SW480 (cell line): ENCODE data around the gene HMOX2.

Experiments used
- DNase-seq: peaks from one replicate; pipeline ENCODE4 v3.0.0-alpha.2; 2016; ENCODE audit warnings: low spot score

Gene HMOX2

GRCh38 chr16:4465977-4466779 lies 10.0 kb upstream of the HMOX2 start:
- DNase-seq: no peak

GRCh38 chr16:4467916-4468315 lies 8.3 kb upstream of the HMOX2 start:
- DNase-seq: no peak

- DNase-seq: no peak
Measured at GRCh38 chr16:4468972-4469371, 7.2 kb upstream of the HMOX2 start.

GRCh38 chr16:4471869-4472268 lies 4.3 kb upstream of the HMOX2 start:
- no peak for DNase-seq

- DNase-seq: no peak
Measured at GRCh38 chr16:4472880-4473279, 3.3 kb upstream of the HMOX2 start.

GRCh38 chr16:4474192-4474961 lies 1.8 kb upstream of the HMOX2 start, which contains the start of gene NMRAL1:
NMRAL1 (minus strand) TSS chr16:4474625; CDS start chr16:4474132, 493 bp downstream.
- peak; percentile 94 for DNase-seq

- DNase-seq: peak; percentile 43
Measured at GRCh38 chr16:4477966-4478365, 1.8 kb downstream of the HMOX2 start.

- DNase-seq: no peak
Measured at GRCh38 chr16:4481526-4481925, 5.3 kb downstream of the HMOX2 start.

- no peak for DNase-seq
Measured at GRCh38 chr16:4481963-4482362, 5.8 kb downstream of the HMOX2 start.

GRCh38 chr16:4486126-4486893 lies 10.1 kb downstream of the HMOX2 start:
- no peak for DNase-seq

GRCh38 chr16:4487955-4488498 lies 11.8 kb downstream of the HMOX2 start:
- DNase-seq: no peak

- DNase-seq: no peak
Measured at GRCh38 chr16:4488499-4488967, 12.3 kb downstream of the HMOX2 start.

GRCh38 chr16:4489030-4489429 lies 12.8 kb downstream of the HMOX2 start:
- DNase-seq: peak; percentile 14

- no peak for DNase-seq
Measured at GRCh38 chr16:4491898-4492297, 15.7 kb downstream of the HMOX2 start.

- peak; percentile 31 for DNase-seq
Measured at GRCh38 chr16:4494746-4495490, 18.7 kb downstream of the HMOX2 start.

- DNase-seq: no peak
Measured at GRCh38 chr16:4495766-4496165, 19.6 kb downstream of the HMOX2 start.

GRCh38 chr16:4496305-4496704 lies 20.1 kb downstream of the HMOX2 start:
- no peak for DNase-seq

GRCh38 chr16:4498546-4499195 lies 22.5 kb downstream of the HMOX2 start:
- no peak for DNase-seq

GRCh38 chr16:4499196-4499555 lies 23.0 kb downstream of the HMOX2 start:
- DNase-seq: no peak

GRCh38 chr16:4500272-4500671 lies 24.1 kb downstream of the HMOX2 start:
- peak; percentile 28 for DNase-seq

- no peak for DNase-seq
Measured at GRCh38 chr16:4501071-4501478, 24.9 kb downstream of the HMOX2 start.
